Nephron progenitor cell (in vitro differentiated cells): ENCODE measurements around the gene EEF1AKMT3.

ENCODE experiments used
- DNase-seq: peaks from one replicate; pipeline ENCODE4 v3.0.0; 2021
- H3K27ac Mint-ChIP-seq: 2 replicates; pipeline ENCODE4 v1.8.0; 2021; ENCODE audit warnings: mild to moderate bottlenecking, moderate library complexity, mixed read lengths
- H3K27me3 Mint-ChIP-seq: 2 replicates; pipeline ENCODE4 v1.8.0; 2021; ENCODE audit warnings: mild to moderate bottlenecking, low read depth, mixed read lengths; ENCODE audit not compliant: poor library complexity
- H3K36me3 Mint-ChIP-seq: 2 replicates; pipeline ENCODE4 v1.8.0; 2021; ENCODE audit warnings: low read depth, mixed read lengths
- H3K4me1 Mint-ChIP-seq: 2 replicates; pipeline ENCODE4 v1.8.0; 2021; ENCODE audit warnings: mixed read lengths
- H3K4me3 Mint-ChIP-seq: 2 replicates; pipeline ENCODE4 v1.8.0; 2021; ENCODE audit warnings: mild to moderate bottlenecking, moderate library complexity, mixed read lengths
- H3K9me3 Mint-ChIP-seq: 2 replicates; pipeline ENCODE4 v1.8.0; 2021; ENCODE audit warnings: mild to moderate bottlenecking, moderate library complexity, mixed read lengths
- TF ChIP-seq, protein P1 (sequence below): fragments of 200-600 bp; sonication (generic); IDR thresholded peaks from 2 replicates; pipeline ENCODE4 v1.5.0; 2021; ENCODE audit warnings: antibody characterized with exemption

The EEF1AKMT3 gene

DNA sequence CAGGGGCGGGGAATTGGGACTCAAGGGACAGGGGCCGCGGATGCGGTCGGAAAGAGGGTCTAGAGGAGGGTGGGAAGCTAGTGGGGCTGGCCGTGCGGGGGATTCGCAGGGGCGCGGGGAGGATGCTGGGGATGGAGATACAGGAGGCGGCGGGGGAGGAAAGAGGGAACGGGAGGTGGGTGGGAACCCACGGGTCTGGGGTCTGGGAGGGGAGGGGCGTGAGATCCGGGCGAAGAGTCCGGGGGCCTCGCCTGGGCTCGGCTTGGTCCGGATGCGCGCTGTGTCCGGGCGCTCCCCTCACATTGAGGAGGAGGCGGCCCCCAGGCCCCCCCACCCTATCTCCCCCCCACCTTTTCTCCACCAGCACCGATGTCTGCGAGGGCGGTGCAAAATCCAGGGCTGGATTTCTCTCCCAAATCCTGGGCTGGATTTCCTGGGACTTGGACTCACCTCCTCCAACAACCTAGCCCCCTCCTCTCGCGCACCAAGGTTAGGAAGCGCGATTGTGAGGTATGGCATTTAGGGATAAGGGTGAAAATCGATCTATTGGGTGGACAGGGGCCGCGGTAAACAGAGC lies 33.7 kb upstream of the EEF1AKMT3 start, which contains the start of gene AGAP2:
Gene AGAP2, minus strand, starts transcription at position 82 of the 577 bp plus-strand sequence. CDS start 496 bp downstream, outside the sequence.
- H3K27me3 Mint-ChIP-seq = peaks cover 98% of the 10 kb centered on the region
- H3K36me3 Mint-ChIP-seq = no peaks in the 10 kb centered on the region
- no peak within 1 kb of the TSS for H3K27ac Mint-ChIP-seq
- TF ChIP-seq, protein P1, sequence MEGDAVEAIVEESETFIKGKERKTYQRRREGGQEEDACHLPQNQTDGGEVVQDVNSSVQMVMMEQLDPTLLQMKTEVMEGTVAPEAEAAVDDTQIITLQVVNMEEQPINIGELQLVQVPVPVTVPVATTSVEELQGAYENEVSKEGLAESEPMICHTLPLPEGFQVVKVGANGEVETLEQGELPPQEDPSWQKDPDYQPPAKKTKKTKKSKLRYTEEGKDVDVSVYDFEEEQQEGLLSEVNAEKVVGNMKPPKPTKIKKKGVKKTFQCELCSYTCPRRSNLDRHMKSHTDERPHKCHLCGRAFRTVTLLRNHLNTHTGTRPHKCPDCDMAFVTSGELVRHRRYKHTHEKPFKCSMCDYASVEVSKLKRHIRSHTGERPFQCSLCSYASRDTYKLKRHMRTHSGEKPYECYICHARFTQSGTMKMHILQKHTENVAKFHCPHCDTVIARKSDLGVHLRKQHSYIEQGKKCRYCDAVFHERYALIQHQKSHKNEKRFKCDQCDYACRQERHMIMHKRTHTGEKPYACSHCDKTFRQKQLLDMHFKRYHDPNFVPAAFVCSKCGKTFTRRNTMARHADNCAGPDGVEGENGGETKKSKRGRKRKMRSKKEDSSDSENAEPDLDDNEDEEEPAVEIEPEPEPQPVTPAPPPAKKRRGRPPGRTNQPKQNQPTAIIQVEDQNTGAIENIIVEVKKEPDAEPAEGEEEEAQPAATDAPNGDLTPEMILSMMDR = no peak
- H3K9me3 Mint-ChIP-seq = peaks cover 8% of the 10 kb centered on the region
- peaks cover 23% of the 10 kb centered on the region for H3K4me1 Mint-ChIP-seq
- H3K4me3 Mint-ChIP-seq = peak within 1 kb of the TSS; percentile 79
- peak; percentile 51 for DNase-seq

DNA sequence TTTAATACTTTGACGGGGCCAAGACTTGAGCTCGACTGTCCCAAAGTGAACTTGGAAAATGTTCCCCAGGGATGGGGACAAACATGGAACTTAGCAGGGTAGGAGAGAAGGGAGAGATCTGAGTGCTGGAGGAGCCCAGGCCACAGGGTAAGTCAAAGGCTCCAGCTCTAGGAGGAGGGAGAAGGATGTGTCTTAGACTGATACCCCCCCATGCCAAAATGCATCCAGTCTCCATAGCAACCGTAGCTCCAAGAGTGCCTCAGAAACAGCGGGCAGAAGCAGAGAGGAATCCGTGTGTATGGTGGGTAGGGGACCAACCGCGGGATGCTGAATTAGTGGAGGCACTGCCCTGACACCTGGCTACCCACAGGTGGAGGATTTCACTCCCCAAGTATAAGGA lies 33.0 kb upstream of the EEF1AKMT3 start:
- TF ChIP-seq, protein P1 = no peak
- DNase-seq = no peak
- Mint-ChIP-seq H3K9me3 (peaks cover 8% of the 10 kb centered on the region), H3K36me3 (no peaks in the 10 kb centered on the region), H3K4me1 (peaks cover 28% of the 10 kb centered on the region), H3K27ac (no peak overlapping the region), H3K4me3 (peak overlapping the region; percentile 79), H3K27me3 (peaks cover 92% of the 10 kb centered on the region)

DNA sequence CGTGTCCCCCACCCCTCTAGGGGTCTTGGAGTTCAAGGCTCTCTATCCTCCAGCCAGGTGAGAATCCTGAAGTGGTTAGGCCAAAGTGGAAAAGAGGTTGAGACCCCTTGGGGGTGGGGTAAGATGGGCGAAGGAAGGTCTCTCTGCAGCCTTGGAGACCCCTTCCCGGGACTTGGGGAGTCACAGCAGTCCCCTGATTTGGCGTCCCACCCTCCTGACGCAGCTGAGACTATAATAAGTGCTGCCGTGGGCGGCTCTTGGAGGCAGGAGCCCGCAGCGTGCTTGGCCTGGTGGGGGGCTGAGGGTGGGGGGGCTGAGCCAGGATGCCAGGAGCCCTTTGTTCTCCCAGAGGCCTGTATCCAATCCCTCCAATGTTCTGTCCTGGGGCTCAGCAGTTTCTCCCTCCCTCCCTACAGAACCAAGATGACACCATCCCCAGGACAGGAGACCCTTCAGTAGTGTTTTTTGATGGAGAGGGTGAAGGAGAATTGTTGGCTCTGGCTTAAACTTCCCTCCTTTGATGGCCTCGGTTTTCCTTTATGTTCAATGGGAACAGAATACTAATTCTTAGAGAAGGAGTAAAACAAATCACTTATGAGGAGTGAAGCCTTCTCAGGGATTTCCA lies 32.4 kb upstream of the EEF1AKMT3 start:
- DNase-seq = no peak
- Mint-ChIP-seq H3K4me3 (no peak overlapping the region), H3K27me3 (peaks cover 89% of the 10 kb centered on the region)

DNA sequence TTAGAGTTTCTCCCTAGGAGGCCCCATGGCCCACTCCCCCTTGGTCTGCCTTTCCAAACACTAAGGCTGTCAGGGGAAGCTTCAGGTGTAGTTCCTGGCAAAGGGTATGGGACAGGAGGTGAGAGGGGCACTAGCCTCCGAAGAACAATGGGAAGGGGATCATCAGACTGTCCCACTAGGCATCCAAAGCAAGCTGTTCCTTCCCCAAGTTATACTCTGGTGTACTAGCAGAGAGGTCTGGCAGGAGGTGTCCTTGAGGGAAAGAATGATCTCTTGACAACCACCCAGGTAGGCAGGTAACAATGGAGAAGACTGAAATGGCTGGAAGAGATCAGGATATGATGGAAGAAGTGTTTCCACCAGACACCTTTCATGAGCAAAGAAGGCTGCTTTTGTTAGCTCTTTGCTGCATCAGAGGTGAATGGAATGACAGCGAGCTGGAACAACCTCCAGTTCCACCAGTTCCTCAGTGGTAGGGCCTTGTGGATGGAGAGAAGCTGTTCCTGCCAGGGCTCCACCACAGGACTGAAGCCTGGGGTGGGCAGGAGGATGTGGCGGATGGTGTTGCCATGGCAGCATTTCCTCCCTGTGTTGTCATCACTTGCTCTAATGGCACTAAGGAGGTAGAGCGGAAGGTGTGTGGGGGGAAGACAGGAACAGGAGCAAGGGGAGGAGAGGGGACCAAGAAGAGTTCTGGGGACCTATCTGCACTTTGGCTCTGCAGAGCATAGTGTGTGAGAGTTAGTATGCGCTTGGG lies 31.6 kb upstream of the EEF1AKMT3 start:
- H3K27me3 Mint-ChIP-seq = peaks cover 87% of the 10 kb centered on the region
- H3K9me3 Mint-ChIP-seq = peaks cover 8% of the 10 kb centered on the region
- TF ChIP-seq, protein P1 = no peak
- DNase-seq = no peak
- no peak overlapping the region for H3K27ac Mint-ChIP-seq
- peaks cover 3% of the 10 kb centered on the region for H3K36me3 Mint-ChIP-seq
- H3K4me3 Mint-ChIP-seq = no peak overlapping the region
- H3K4me1 Mint-ChIP-seq = peaks cover 33% of the 10 kb centered on the region

More for the DNA sequence above, 32.4 kb upstream of the EEF1AKMT3 start:
- TF ChIP-seq, protein P1 = no peak
- no peak overlapping the region for H3K27ac Mint-ChIP-seq
- no peaks in the 10 kb centered on the region for H3K36me3 Mint-ChIP-seq
- H3K4me1 Mint-ChIP-seq = peaks cover 27% of the 10 kb centered on the region
- peaks cover 8% of the 10 kb centered on the region for H3K9me3 Mint-ChIP-seq

DNA sequence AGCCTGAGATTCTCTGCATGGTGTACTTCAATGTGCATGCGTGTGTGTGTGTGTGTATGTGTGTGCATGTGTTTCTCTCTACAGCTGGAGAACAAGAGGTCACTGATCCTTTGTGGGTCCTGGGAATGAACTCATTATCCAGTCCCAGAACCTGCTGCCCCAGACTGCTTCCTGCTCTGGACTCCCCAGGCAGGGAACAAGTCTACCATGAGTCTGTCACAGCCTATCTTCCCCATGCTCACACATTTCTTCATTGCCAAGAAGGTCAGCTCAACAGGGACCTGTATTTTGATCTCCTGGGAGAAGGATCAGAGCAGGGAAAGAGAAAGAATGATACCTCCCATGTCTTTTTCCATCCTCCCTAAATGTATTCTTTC lies 31.0 kb upstream of the EEF1AKMT3 start:
- Mint-ChIP-seq H3K36me3 (peaks cover 9% of the 10 kb centered on the region), H3K4me3 (no peak overlapping the region), H3K9me3 (peaks cover 6% of the 10 kb centered on the region), H3K4me1 (peaks cover 36% of the 10 kb centered on the region), H3K27ac (no peak overlapping the region), H3K27me3 (peaks cover 82% of the 10 kb centered on the region)
- TF ChIP-seq, protein P1 = no peak
- DNase-seq = no peak
